H1 (cell line): Measurements from ENCODE around the gene RBM47. TPM values are rescaled to one million over a fixed set of nuclear protein-coding genes. Genes with fewer than 3 reads are reported as not detected.

Experiments used
- ATF2 ChIP-seq: IDR thresholded peaks from 2 replicates; pipeline ENCODE4 v1.6.1; 2012; ENCODE audit warnings: low read length, inconsistent platforms
- CHD7 ChIP-seq: fragments of 300-600 bp; sonication (generic); IDR thresholded peaks from 2 replicates; pipeline ENCODE4 v1.7.1; 2012; ENCODE audit warnings: low read length, moderate library complexity, mild to moderate bottlenecking, inconsistent platforms; ENCODE audit not compliant: insufficient replicate concordance
- GABPA ChIP-seq: IDR thresholded peaks from 2 replicates; pipeline ENCODE4 v1.6.1; 2011; ENCODE audit warnings: mild to moderate bottlenecking, low read length, moderate library complexity, borderline replicate concordance; ENCODE audit not compliant: insufficient read depth
- JUND ChIP-seq: IDR thresholded peaks from 2 replicates; pipeline ENCODE4 v1.6.1; 2011; ENCODE audit warnings: mild to moderate bottlenecking, improper control_type of control experiment, low read length
- KDM5A ChIP-seq: fragments of 200-600 bp; IDR thresholded peaks from 2 replicates; pipeline ENCODE4 v1.7.1; 2012; ENCODE audit warnings: mild to moderate bottlenecking, low read length, inconsistent platforms, mixed read lengths
- POLR2A ChIP-seq, 2 experiments: IDR thresholded peaks; 1 replicate in 1 of 2; 2 replicates in 1 of 2; pipeline ENCODE4 v1.6.1; 2011; ENCODE audit warnings: low read depth in 2 of 2, low read length in 2 of 2, mild to moderate bottlenecking in 2 of 2; ENCODE audit errors: control extremely low read depth in 1 of 2
- RBBP5 ChIP-seq: IDR thresholded peaks from 2 replicates; pipeline ENCODE4 v1.7.1; 2012; ENCODE audit warnings: low read depth, mild to moderate bottlenecking, inconsistent platforms, low read length, moderate library complexity, borderline replicate concordance
- SIN3A ChIP-seq, 2 experiments: IDR thresholded peaks in 1 of 2; conservative IDR thresholded peaks in 1 of 2; 2 replicates each; pipeline ENCODE4 v1.6.1; 2011 to 2012; ENCODE audit warnings: low read length in 2 of 2, improper control_type of control experiment in 1 of 2, low read depth in 1 of 2, mild to moderate bottlenecking in 1 of 2
- SP2 ChIP-seq: IDR thresholded peaks from 2 replicates; pipeline ENCODE4 v1.6.1; 2012; ENCODE audit warnings: mild to moderate bottlenecking, low read length, inconsistent platforms
- SUZ12 ChIP-seq: fragments of 200-600 bp; sonication (generic); IDR thresholded peaks from 2 replicates; pipeline ENCODE4 v1.6.1; 2012; ENCODE audit warnings: mild to moderate bottlenecking, inconsistent platforms, low read length, moderate library complexity, mixed read lengths
- TEAD4 ChIP-seq: IDR thresholded peaks from 2 replicates; pipeline ENCODE4 v1.6.1; 2012; ENCODE audit warnings: low read depth, low read length, inconsistent platforms, mixed read lengths
- polyA plus RNA-seq, 7 experiments: library from polyadenylated mRNA; depleted of rRNA in 3 of 7; stranded (reverse) in 5 of 7; unstranded in 2 of 7; fragments of >200 nt in 5 of 7; fragments of 200-250 nt in 2 of 7; gene quantifications; 1 replicate in 5 of 7; 2 replicates in 1 of 7; 4 replicates in 1 of 7; pipeline versions ENCODE4 v1.2.1 to v1.2.3, GENCODE V29; 2011 to 2013; ENCODE audit warnings: missing spikeins in 2 of 7, mixed read lengths in 2 of 7
- total RNA-seq: library from RNA; stranded (reverse); fragmentation: NEBNext Ultra II Directional; extraction: Animal tissue kit (Norgen Biotek cat#: 25700); gene quantifications from 2 replicates; pipeline ENCODE4 v1.2.1, GENCODE V29; 2021

Gene RBM47
- total and polyA plus RNA-seq, 2 of the 8 experiments (the other 6 are each of a cell fraction or from before 2014, with no cell fraction given): 42.8 to 78.9 TPM

DNA sequence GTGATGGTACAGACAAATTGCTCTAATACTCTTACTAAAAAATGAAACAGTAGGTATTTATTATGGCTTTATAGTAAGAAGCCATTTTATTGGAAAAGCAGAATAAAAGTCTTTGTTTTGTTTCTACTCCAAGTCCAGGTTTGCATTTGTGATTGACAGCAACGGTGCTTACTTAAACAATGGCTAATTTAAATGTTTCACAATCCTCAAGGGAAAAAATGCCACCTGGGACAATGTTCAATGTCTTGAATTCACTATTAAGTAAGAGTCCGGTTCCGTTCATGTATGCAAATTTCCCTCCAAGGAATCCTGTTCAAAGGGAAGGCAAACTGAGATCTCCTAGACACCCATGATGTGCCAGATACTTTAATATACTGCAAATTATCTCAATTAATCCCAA lies 123.6 kb downstream of the RBM47 start (continued):
- TF ChIP-seq CHD7 (no peak), KDM5A (no peak), SP2 (no peak), SUZ12 (no peak), GABPA (no peak), RBBP5 (no peak), JUND (no peak), ATF2 (no peak), POLR2A (IDR thresholded peaks at IDR 0.05; ENCODE audit: control extremely low read depth in 1 of 2, low read depth in 2 of 2, low read length in 2 of 2) (no peak), SIN3A (conservative IDR thresholded peaks at IDR 0.05 in 1 of 2, IDR thresholded peaks at IDR 0.05 in 1 of 2; ENCODE audit: low read depth in 1 of 2, low read length in 2 of 2) (no peak), TEAD4 (no peak)
